Stimulated activated naive CD8-positive, alpha-beta T cell treated with anti-CD3 and anti-CD28 coated beads, Interleukin-15, Interleukin-2, amounts not matched to agents 100 ng/mL and 50 ng/mL, for 24 hours (primary cell): ENCODE results near the gene NACA2.
"Not testable (repeated sequence)": the region's sequence is repeated elsewhere in the genome, so short reads cannot be mapped to it uniquely, and the experiment has no call there.

Experiments used
- H3K27ac Mint-ChIP-seq: one replicate; pipeline ENCODE4 v1.8.0; 2021; ENCODE audit warnings: mild to moderate bottlenecking, mixed read lengths
- H3K27me3 Mint-ChIP-seq: one replicate; pipeline ENCODE4 v1.8.0; 2021; ENCODE audit warnings: mixed read lengths
- H3K36me3 Mint-ChIP-seq: one replicate; pipeline ENCODE4 v1.8.0; 2021; ENCODE audit warnings: low read depth, mixed read lengths
- H3K4me1 Mint-ChIP-seq: one replicate; pipeline ENCODE4 v1.8.0; 2021; ENCODE audit warnings: low read depth, mixed read lengths
- H3K4me3 Mint-ChIP-seq: one replicate; pipeline ENCODE4 v1.8.0; 2021; ENCODE audit warnings: mild to moderate bottlenecking, mixed read lengths
- H3K9me3 Mint-ChIP-seq: one replicate; pipeline ENCODE4 v1.8.0; 2021; ENCODE audit warnings: mixed read lengths

Gene NACA2

DNA sequence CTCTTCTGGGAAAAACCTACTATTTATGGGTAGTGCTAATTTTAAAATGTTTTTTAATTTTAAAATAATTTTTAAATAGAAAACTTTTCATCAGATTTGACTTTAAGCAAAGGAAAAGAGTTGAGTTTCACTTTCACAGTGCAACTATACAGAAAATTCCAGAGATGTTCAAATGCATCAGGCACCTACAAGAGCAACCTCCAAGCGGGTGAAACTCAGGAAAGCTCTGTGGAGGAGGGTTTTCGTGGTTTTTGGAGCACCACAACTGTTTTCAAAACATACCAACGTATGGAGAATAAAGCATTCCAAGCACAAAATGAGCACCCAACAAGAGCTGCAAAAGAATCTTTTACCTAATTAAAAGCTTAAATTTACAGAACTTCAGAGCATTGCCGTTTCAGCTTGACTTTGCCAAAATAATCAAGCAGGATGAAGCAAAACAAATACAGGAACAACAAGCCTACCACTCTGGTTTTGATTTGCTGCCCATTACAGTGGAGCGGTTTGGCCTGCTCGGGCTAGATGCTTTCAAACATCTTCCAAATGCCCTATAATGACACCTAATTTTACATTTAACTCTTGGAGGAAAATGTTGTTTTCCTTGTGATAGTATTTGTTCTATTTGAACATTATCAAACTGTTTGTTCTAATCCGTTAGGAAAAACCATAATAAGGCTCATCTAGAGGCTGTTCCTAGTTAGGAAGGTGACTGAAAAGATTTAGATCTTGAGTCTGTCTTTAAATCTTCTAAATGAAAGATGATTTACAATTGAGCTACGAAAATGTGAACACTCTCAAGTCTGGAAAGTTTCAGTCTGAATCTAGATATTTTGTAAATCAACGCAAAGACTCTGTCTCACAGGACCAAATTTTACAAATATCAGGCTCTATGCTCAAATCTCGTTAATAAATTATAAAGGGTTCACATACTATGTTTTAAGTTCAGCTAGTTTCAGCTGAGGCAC lies 34.5 kb downstream of the NACA2 start:
- H3K9me3 Mint-ChIP-seq = no peaks in the 10 kb centered on the region
- no peak overlapping the region for H3K4me3 Mint-ChIP-seq
- H3K27ac Mint-ChIP-seq = no peak overlapping the region
- no peaks in the 10 kb centered on the region for H3K36me3 Mint-ChIP-seq
- peaks cover 42% of the 10 kb centered on the region for H3K27me3 Mint-ChIP-seq
- no peaks in the 10 kb centered on the region for H3K4me1 Mint-ChIP-seq

GRCh38 chr17:61555127-61555566 lies 35.9 kb downstream of the NACA2 start:
- peaks cover 52% of the 10 kb centered on the region for H3K27me3 Mint-ChIP-seq
- no peak overlapping the region for H3K4me3 Mint-ChIP-seq
- no peaks in the 10 kb centered on the region for H3K4me1 Mint-ChIP-seq
- no peaks in the 10 kb centered on the region for H3K9me3 Mint-ChIP-seq
- no peaks in the 10 kb centered on the region for H3K36me3 Mint-ChIP-seq
- H3K27ac Mint-ChIP-seq = no peak overlapping the region

DNA sequence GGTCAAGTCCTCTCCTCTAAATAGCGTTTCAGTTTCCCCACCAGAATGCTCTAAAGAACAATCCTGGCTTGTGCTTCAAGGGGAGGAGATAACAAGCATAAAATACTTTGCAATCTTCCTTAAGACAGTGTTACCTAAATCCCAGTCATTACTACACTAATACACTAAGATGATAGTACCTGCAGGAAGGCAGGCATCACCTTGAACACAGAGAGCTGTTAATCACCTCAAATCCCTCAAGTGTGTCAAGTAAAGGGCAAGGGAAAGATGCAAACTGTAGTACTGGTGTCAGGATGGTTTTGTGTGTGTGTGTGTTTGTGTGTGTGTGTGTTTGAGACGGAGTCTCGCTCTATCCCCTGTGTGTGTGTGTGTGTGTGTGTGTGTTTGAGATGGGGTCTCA lies 36.8 kb downstream of the NACA2 start:
- Mint-ChIP-seq H3K27me3 (peaks cover 52% of the 10 kb centered on the region), H3K4me3 (no peak overlapping the region), H3K36me3 (no peaks in the 10 kb centered on the region), H3K27ac (no peak overlapping the region), H3K4me1 (no peaks in the 10 kb centered on the region), H3K9me3 (no peaks in the 10 kb centered on the region)

- peaks cover 57% of the 10 kb centered on the region for H3K27me3 Mint-ChIP-seq
- H3K4me1 Mint-ChIP-seq, H3K4me3 Mint-ChIP-seq, H3K9me3 Mint-ChIP-seq, H3K36me3 Mint-ChIP-seq, H3K27ac Mint-ChIP-seq: not testable (repeated sequence)
These were observed 38.5 kb downstream of the NACA2 start for GRCh38 chr17:61552560-61552959.

DNA sequence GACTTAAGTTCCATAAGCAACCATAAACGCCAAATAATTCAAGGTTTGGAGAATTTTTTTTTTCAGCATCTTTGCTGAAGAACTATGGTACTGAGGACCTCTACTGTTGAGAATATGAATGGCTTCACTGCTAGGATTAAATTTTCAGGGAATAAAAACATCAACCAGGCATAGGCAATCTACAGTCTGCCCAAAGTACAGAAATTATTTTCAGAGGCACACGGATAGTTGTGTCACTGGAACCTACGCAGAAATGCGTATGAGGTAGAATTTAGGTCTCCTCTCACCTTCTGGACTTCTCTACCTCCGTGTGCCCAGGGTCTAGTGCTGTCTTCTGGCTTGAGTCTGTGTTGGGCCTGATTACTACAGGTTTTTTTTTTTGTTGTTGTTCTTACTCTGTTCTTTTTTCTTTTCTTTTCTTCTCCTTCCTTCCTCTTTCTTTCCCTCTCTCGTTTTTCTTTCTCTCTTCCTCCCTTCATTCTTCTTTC lies 39.7 kb downstream of the NACA2 start:
- Mint-ChIP-seq H3K36me3 (no peaks in the 10 kb centered on the region), H3K4me1 (no peaks in the 10 kb centered on the region), H3K27me3 (peaks cover 61% of the 10 kb centered on the region), H3K27ac (no peak overlapping the region), H3K4me3 (no peak overlapping the region), H3K9me3 (no peaks in the 10 kb centered on the region)

DNA sequence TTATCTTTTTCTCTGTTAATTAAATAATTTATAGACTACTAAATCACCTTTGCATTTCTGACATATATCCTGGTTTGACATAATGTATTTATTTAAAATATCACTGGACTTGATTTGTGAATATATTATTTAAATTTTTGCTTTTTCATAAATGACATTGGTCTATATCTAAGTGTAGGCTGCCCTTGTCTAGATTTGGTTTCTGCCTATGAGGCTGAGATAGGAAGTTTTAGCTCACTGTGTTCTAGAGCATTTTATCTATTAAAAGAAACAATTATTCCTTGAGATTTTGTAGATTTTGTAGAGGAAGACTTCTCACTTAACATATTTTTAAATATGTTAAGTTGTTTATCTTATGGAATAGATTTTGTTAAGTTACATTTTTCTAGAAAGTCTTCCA lies 43.9 kb downstream of the NACA2 start:
- H3K4me3 Mint-ChIP-seq = no peak overlapping the region
- H3K36me3 Mint-ChIP-seq = no peaks in the 10 kb centered on the region
- H3K27me3 Mint-ChIP-seq = peaks cover 48% of the 10 kb centered on the region
- H3K9me3 Mint-ChIP-seq = no peaks in the 10 kb centered on the region
- H3K4me1 Mint-ChIP-seq = no peaks in the 10 kb centered on the region
- H3K27ac Mint-ChIP-seq = no peak overlapping the region

- Mint-ChIP-seq H3K27me3 (peaks cover 46% of the 10 kb centered on the region), H3K4me3 (no peak overlapping the region), H3K27ac (no peak overlapping the region), H3K4me1 (no peaks in the 10 kb centered on the region), H3K36me3 (no peaks in the 10 kb centered on the region), H3K9me3 (peaks cover 9% of the 10 kb centered on the region)
These were observed 45.6 kb downstream of the NACA2 start for GRCh38 chr17:61545335-61545938.

DNA sequence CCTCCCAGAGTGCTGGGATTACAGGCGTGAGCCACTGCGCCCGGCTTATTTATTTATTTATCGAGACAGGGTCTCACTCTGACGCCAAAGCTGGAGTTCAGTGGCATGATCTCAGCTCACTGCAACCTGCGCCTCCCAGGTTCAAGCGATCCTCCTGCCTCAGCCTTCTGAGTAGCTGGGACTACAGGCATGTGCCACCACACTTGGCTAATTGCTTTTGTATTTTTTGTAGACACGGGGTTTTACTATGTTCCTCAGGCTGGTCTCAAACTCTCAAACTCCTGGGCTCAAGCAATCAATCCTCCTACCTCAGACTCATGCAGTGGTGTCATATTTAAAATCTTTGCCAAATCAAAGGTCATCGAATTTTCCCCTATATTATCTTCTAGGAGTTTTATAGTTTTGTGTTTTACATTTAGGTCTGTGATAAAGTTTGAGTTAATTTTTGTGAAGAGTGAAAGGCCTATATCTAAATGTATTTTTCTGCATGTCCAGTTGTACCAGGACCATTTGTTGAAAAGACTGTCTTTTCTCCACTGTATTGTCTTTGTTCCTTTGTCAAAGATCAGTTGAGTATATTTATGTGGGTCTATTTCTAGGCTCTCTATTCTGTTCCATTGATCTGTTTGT lies 47.1 kb downstream of the NACA2 start:
- Mint-ChIP-seq H3K4me3 (no peak overlapping the region), H3K9me3 (peaks cover 12% of the 10 kb centered on the region), H3K4me1 (no peaks in the 10 kb centered on the region), H3K27me3 (peaks cover 41% of the 10 kb centered on the region), H3K36me3 (no peaks in the 10 kb centered on the region), H3K27ac (no peak overlapping the region)

GRCh38 chr17:61542027-61542426 lies 49.0 kb downstream of the NACA2 start:
- no peaks in the 10 kb centered on the region for H3K36me3 Mint-ChIP-seq
- H3K27ac Mint-ChIP-seq = no peak overlapping the region
- H3K4me3 Mint-ChIP-seq = no peak overlapping the region
- H3K9me3 Mint-ChIP-seq = peaks cover 12% of the 10 kb centered on the region
- no peaks in the 10 kb centered on the region for H3K4me1 Mint-ChIP-seq
- peaks cover 33% of the 10 kb centered on the region for H3K27me3 Mint-ChIP-seq

DNA sequence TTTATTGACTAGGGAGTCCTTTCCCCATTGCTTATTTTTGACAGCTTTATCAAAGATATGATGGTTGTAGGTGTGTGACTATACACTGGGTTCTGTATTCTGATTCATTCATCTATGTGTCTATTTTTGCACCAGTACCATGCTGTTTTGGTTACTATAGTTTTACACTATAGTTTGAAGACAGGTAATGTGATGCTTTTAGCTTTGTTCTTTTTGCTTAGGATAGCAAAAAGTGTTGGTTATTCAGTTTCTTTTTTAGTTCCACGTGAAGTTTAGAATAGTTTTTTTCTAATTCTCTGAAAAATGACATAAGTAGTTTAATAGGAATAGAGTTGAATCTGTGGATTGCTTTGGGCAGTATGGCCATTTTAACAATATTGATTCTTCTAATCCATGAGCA lies 50.1 kb downstream of the NACA2 start:
- Mint-ChIP-seq H3K27me3 (peaks cover 27% of the 10 kb centered on the region), H3K36me3 (no peaks in the 10 kb centered on the region), H3K4me1 (no peaks in the 10 kb centered on the region), H3K27ac (no peak overlapping the region), H3K9me3 (peaks cover 12% of the 10 kb centered on the region), H3K4me3 (no peak overlapping the region)
